NCI-H524 treated with DMSO at 0.1 percent for 48 hours (cell line): ENCODE data around the gene IGLL5.

Source experiments
- DNase-seq: peaks from one replicate; lab custom pipeline; 2025; lab: John Stamatoyannopoulos, UW

The IGLL5 gene

GRCh38 chr22:22863001-22863400, 24.6 kb upstream of the IGLL5 start:
- no peak for DNase-seq

GRCh38 chr22:22865311-22866072, 22.1 kb upstream of the IGLL5 start:
- no peak for DNase-seq

GRCh38 chr22:22866381-22867111, 21.1 kb upstream of the IGLL5 start:
- DNase-seq, result no peak

GRCh38 chr22:22867996-22868715, 19.5 kb upstream of the IGLL5 start:
- DNase-seq, result no peak

- no peak for DNase-seq
Observed at GRCh38 chr22:22870577-22871404, 16.8 kb upstream of the IGLL5 start.

- DNase-seq, result no peak
Observed at GRCh38 chr22:22871536-22872278, 15.9 kb upstream of the IGLL5 start.

GRCh38 chr22:22872722-22873708, 14.6 kb upstream of the IGLL5 start:
- DNase-seq, result no peak

GRCh38 chr22:22877523-22878210, 9.9 kb upstream of the IGLL5 start:
- DNase-seq, result no peak

- DNase-seq, result no peak
Observed at GRCh38 chr22:22878211-22878570, 9.4 kb upstream of the IGLL5 start.

- DNase-seq, result no peak
Observed at GRCh38 chr22:22878801-22879674, 8.6 kb upstream of the IGLL5 start.

GRCh38 chr22:22879675-22880155, 7.9 kb upstream of the IGLL5 start:
- DNase-seq, result no peak

- no peak for DNase-seq
Observed at GRCh38 chr22:22880645-22881044, 7.0 kb upstream of the IGLL5 start.

GRCh38 chr22:22881116-22882000, 6.3 kb upstream of the IGLL5 start:
- DNase-seq, result no peak

GRCh38 chr22:22882033-22882717, 5.4 kb upstream of the IGLL5 start:
- no peak for DNase-seq

GRCh38 chr22:22883090-22883727, 4.4 kb upstream of the IGLL5 start:
- DNase-seq, result no peak
